Measurements from ENCODE around the gene PRKCH.
"Not testable (repeated sequence)": the region's sequence is repeated elsewhere in the genome, so short reads cannot be mapped to it uniquely, and the experiment has no call there.

PRKCH gene

GRCh38 chr14:61406198-61406597 is 84.8 kb downstream of the PRKCH start:
- H3K4me3 ChIP-seq (ENCODE audit: low read length), result no peak overlapping the region
- no peak for DNase-seq (ENCODE audit: low read depth, low spot score)

GRCh38 chr14:61406675-61407074 is 85.3 kb downstream of the PRKCH start:
- no peak overlapping the region for H3K4me3 ChIP-seq (ENCODE audit: low read length)
- no peak for DNase-seq (ENCODE audit: low read depth, low spot score)

- H3K4me3 ChIP-seq (ENCODE audit: low read length), result no peak overlapping the region
- no peak for DNase-seq (ENCODE audit: low read depth, low spot score)
Observed at GRCh38 chr14:61408498-61408897, 87.1 kb downstream of the PRKCH start.

GRCh38 chr14:61409782-61410181 is 88.4 kb downstream of the PRKCH start:
- DNase-seq (ENCODE audit: low read depth, low spot score), result no peak

GRCh38 chr14:61415934-61416333 is 94.6 kb downstream of the PRKCH start:
- not testable (repeated sequence) for H3K4me3 ChIP-seq (ENCODE audit: low read length)
- DNase-seq (ENCODE audit: low read depth, low spot score), result peak; percentile 54

More at GRCh38 chr14:61409782-61410181, 88.4 kb downstream of the PRKCH start:
- no peak overlapping the region for H3K4me3 ChIP-seq (ENCODE audit: low read length)

DNA sequence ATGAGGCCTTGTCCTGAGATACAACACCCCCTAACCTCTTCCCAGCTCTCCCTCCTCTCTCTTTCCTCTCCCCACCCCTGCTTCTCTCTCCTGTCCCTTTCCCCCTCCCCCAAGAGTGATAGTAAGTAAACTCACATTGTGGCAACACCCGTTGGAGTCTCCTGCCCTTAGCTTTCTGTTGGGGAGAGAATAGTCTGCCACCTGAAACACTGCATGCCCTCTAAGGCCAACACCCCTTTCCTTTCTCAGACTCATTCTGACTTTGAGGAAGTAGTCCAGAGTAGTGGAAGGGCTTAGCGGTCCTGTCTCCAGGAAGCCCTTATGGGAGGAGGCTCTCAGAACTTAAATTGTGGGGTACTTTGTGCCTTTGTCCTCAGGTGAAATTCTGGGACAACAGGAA is 95.2 kb downstream of the PRKCH start:
- peak; percentile 56 for DNase-seq (ENCODE audit: low read depth, low spot score)
- H3K4me3 ChIP-seq (ENCODE audit: low read length), result peak overlapping the region; percentile 21

DNA sequence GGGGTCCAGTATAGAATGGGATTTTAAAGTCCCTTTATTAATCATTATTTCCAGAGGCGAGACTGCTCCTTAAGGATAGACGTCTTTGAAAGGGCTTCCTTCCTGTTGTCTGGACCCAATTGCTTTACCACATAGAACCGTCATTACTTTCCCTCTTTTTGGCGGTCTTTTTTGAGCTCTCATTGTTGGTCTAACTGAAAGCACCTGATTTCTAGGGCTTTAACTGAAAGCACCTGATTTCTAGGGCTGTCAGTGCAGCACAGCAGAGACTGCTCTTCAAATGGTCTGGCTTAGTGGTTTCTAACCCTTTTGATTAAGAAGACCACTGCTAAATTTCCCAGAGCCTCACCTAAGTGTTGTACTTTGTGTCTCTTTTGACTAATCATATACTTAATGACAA is 95.8 kb downstream of the PRKCH start:
- peak; percentile 87 for DNase-seq (ENCODE audit: low read depth, low spot score)
- H3K4me3 ChIP-seq (ENCODE audit: low read length), result peak overlapping the region; percentile 21

GRCh38 chr14:61417883-61418455 is 96.6 kb downstream of the PRKCH start:
- peak overlapping the region; percentile 21; the same call in 1 of the 2 replicates for H3K4me3 ChIP-seq (ENCODE audit: low read length)
- DNase-seq (ENCODE audit: low read depth, low spot score), result no peak

- no peak overlapping the region for H3K4me3 ChIP-seq (ENCODE audit: low read length)
- DNase-seq (ENCODE audit: low read depth, low spot score), result no peak
Observed at GRCh38 chr14:61418746-61419145, 97.4 kb downstream of the PRKCH start.

DNA sequence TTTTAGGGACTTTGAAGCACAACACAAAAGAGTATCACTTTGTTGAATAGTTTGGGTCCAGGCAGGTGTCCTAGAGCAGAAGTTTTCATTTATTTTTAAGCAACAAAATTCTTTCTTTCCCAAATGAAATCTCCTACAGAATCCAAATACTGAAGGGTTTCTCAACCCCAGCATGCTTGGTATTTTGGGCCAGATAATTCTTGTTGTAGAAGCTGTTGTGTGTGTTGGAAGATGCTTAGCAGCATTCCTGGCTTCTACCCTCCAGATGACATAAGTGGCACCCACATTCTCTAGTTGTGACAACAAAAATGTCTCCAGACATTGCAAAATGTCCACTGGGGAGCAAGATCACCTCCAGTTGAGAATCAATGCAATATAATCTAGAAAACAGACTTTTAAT is 97.8 kb downstream of the PRKCH start:
- DNase-seq (ENCODE audit: low read depth, low spot score), result no peak
- H3K4me3 ChIP-seq (ENCODE audit: low read length), result no peak overlapping the region

DNA sequence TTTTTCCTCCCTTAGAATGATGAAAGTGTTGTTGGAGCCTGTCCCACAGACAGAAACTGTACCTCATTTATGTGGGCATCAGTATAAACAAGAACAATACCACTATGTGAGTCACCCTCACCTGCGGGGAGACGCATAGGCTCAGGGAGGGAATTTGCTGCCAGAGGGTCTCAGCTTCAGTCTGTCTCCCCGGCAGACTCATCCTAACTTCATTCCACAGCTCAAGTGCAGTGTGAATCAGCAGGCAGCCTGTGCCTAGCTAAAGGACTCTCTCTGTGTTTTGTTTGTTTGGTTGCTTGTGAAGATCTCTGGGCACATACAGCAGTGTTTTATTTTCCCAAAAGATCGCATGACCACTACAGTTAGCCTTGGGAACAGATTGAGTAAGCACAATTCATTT is 98.9 kb downstream of the PRKCH start:
- H3K4me3 ChIP-seq (ENCODE audit: low read length), result no peak overlapping the region
- peak; percentile 54 for DNase-seq (ENCODE audit: low read depth, low spot score)

DNA sequence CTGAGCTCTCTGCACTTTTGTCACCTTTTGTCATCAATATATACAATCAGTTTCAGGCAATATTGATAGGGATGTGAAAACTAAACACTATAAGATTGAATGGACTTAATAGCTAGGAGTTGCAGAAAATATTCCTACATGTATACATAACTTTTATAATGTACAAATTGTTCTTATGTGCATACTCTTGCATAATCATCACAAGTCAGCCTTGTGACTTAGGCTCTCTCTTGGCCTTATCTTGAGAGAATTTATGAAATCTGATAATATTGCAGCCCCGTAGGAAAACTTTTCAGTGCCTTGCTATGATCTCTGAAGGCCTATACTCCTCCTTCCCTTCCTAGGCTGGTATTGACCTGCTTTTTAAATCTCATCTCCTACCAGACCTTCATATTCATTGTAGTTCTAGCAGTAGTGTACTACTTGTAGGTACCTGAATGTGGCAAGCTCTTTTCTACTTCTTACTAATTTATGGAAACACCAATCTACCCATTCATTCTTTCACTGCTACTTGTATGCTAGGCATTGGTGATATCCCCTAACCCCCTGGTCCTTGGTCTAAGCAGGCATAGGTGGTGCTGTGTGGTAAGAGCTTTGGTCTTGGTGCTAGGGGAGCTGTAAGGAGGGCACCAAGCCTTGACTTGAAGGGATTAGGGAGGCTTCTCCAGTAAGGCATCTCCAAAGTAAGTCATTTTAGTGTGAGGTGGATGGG is 100.0 kb downstream of the PRKCH start:
- H3K4me3 ChIP-seq (ENCODE audit: low read length), result no peak overlapping the region
- no peak for DNase-seq (ENCODE audit: low read depth, low spot score)

GRCh38 chr14:61426048-61426447 is 104.7 kb downstream of the PRKCH start:
- no peak overlapping the region for H3K4me3 ChIP-seq (ENCODE audit: low read length)

GRCh38 chr14:61428261-61428660 is 106.9 kb downstream of the PRKCH start:
- H3K4me3 ChIP-seq (ENCODE audit: low read length), result no peak overlapping the region
- DNase-seq (ENCODE audit: low read depth, low spot score), result no peak

More at GRCh38 chr14:61426048-61426447, 104.7 kb downstream of the PRKCH start:
- no peak for DNase-seq (ENCODE audit: low read depth, low spot score)

- no peak for DNase-seq (ENCODE audit: low read depth, low spot score)
- H3K4me3 ChIP-seq (ENCODE audit: low read length), result no peak overlapping the region
Observed at GRCh38 chr14:61429316-61429715, 107.9 kb downstream of the PRKCH start.

DNA sequence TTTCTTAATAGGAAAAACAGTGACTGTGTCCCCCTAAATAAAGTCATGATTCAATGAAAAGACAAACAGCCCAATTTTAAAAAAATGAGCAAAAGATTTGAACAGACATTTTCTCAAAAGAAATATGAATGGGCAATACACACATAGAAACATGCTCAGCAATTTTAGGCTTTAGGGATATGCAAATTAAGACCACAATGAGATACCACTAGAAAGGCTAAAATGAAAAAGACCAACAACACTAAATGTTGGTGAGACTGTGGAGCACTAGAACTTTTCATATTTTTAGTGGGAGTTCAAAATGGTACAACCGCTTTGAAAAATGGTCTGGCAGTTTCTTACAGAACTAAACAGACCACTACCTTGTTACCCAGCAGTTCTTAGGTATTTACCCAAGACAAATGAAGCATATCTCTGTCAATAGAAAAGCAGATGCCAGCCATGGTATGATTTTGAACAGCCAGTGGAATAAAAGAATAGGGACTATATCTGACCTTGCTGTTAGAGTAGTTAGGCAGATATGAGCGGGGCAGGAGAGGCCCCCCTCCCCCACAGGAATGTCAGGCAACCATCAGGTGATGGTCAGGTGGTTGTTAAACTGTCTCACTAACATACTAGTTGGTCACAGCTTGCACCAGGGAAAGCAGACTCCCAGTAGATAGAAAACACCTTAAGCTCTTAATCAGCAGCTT is 108.8 kb downstream of the PRKCH start:
- no peak for DNase-seq (ENCODE audit: low read depth, low spot score)

DNA sequence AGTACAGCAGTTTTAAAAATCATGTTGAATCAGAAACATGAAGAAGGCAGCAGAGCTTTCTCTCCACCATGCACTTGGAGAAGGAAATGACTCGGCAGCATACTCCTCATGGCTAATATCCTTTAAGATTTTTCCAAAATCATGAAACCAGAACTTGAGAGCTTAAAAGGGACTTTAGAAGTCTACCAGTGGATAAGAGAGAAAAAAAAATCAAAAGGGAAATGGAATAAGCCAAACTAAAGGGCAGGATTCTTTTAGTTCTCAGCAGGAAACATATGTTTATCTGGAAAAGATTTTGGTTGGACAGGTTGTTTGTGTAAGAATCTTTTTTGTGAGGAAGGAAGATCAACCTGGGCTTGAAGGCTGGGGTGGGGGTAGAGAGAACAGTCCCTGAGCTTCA is 111.8 kb downstream of the PRKCH start:
- no peak for DNase-seq (ENCODE audit: low read depth, low spot score)
- H3K4me3 ChIP-seq (ENCODE audit: low read length), result no peak overlapping the region; the same call in 1 of the 2 replicates

More for the DNA sequence above, 108.8 kb downstream of the PRKCH start:
- H3K4me3 ChIP-seq (ENCODE audit: low read length), result no peak overlapping the region

DNA sequence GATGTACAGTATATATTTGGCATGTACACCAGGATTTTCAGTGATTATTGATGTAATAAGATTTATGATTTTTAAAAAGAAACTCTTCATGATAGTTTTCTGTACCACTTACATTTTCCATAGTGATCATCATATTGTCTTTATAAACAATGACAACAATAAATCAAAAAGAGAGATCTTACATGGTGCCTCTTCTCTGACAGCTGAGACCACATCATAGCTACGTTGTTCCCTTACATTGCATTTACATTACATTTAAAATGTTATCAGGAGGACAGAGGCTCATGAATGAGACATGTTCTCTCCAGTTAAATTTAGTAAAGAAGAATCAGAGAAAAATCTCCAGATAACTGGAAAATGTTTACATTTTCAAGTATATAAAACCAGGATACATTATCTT is 112.4 kb downstream of the PRKCH start:
- no peak overlapping the region for H3K4me3 ChIP-seq (ENCODE audit: low read length)
- no peak for DNase-seq (ENCODE audit: low read depth, low spot score)

- DNase-seq (ENCODE audit: low read depth, low spot score), result no peak
- no peak overlapping the region for H3K4me3 ChIP-seq (ENCODE audit: low read length)
Observed at GRCh38 chr14:61434311-61434710, 112.9 kb downstream of the PRKCH start.

DNA sequence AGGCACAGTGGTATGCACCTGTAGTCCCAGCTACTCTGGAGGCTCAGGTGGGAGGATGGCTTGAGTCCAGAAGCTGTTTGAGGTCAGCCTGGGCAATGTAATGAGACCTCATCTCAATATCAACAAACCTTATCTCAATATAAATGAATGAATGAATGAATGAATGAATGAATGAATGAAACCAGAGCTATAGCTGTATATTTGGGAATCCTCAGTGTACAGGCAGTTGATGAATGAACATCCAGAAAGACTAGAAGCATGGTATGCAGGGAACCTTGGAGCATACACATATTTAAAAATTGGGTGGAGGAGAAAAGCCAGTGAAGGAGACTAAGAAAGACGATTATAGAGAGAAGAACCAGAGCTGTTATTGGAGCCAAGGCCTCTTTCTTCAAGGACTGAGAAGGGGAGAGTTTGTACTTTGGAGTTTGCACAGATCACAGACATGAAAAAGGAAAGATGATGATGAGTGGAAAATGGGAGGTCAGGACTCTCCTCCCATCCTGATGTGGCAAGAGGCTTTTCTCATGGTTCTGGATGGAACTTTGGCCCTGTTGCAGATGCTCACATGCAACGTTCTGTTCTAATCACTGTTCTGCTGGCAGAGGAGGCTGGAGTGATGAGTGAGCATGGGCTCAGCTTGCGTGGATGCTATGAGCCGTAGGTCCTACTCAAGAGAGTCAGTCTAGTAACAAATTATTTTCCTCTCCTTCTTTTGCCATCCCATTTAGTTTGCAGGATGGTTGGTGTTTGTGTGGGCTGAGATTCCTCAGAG is 114.4 kb downstream of the PRKCH start:
- DNase-seq (ENCODE audit: low read depth, low spot score), result no peak
- no peak overlapping the region for H3K4me3 ChIP-seq (ENCODE audit: low read length)

Measured in Jurkat, Clone E6-1 (cell line).